WI38 (cell line): Measurements from ENCODE around the gene CNNM3.

Experiments
- H3K4me3 ChIP-seq: 2 replicates; pipeline ENCODE4 v1.5.1; 2011; ENCODE audit warnings: low read depth, mild to moderate bottlenecking, control low read depth, low read length
- TF ChIP-seq, protein P1 (sequence below): IDR thresholded peaks from 2 replicates; pipeline ENCODE4 v1.5.1; 2012; ENCODE audit warnings: low read depth, mild to moderate bottlenecking, control low read depth, low read length

CNNM3 gene

DNA sequence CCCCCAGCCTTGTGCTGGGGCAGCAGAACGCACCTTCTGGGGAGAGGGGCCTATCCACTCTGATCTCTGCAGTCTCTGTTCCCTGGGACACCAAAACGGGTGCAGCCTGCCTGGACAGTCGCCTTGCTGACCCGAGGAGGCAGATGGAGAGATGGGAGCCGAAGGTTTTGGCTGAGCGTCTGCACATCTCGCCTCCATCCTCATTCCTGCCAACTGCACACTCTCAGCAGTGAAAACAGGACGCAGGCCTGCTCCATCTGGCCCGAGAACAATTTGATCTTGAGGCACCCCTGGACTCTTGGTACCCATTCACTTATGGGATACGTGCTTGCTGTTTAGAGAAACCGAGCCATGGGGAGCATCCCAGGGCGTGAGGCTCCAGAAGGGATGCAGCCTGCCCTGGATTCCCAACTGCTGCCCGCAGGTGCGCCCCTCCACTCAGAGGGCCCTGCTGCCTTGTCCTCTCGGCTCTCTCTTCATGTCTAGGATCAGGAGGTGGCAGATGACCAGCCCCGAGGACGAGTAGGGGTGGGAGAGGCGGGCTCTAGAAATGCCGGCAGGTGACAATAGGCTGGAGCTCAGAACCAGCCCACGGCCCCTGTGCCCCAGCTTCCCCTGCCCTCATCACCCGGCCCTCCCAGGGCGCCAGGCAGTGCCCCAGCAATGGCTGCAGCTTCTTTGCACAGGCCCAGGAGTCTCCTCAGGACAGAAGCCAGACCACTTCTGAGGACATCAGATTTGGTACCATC lies 62.9 kb downstream of the CNNM3 start:
- TF ChIP-seq, protein P1, sequence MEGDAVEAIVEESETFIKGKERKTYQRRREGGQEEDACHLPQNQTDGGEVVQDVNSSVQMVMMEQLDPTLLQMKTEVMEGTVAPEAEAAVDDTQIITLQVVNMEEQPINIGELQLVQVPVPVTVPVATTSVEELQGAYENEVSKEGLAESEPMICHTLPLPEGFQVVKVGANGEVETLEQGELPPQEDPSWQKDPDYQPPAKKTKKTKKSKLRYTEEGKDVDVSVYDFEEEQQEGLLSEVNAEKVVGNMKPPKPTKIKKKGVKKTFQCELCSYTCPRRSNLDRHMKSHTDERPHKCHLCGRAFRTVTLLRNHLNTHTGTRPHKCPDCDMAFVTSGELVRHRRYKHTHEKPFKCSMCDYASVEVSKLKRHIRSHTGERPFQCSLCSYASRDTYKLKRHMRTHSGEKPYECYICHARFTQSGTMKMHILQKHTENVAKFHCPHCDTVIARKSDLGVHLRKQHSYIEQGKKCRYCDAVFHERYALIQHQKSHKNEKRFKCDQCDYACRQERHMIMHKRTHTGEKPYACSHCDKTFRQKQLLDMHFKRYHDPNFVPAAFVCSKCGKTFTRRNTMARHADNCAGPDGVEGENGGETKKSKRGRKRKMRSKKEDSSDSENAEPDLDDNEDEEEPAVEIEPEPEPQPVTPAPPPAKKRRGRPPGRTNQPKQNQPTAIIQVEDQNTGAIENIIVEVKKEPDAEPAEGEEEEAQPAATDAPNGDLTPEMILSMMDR: no peak
- H3K4me3 ChIP-seq: no peak overlapping the region

DNA sequence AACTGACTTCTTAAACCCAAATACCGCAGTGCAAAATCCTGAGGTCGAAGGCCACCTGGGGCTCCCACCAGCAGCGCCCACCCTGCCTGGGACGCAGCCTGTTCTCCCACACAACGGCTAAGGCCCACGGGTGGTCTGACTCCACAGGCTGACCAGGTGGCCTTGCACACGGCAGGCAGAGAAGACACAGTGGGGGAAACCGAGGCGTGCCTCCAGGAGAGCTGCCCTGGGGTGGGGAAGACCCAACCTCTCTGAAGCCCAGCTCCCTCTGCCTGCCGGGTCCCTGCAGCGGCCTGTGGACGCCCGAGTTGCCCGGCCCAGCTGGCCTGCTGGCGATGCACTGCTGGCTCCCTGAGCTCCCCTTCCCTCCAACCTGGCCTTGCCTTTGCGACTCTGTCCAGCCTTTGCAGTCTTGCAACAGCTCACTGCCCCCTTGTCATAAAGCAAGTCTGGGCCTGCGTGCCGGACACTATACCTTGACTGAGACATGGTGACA lies 63.5 kb downstream of the CNNM3 start:
- H3K4me3 ChIP-seq: no peak overlapping the region
- TF ChIP-seq, protein P1: no peak

DNA sequence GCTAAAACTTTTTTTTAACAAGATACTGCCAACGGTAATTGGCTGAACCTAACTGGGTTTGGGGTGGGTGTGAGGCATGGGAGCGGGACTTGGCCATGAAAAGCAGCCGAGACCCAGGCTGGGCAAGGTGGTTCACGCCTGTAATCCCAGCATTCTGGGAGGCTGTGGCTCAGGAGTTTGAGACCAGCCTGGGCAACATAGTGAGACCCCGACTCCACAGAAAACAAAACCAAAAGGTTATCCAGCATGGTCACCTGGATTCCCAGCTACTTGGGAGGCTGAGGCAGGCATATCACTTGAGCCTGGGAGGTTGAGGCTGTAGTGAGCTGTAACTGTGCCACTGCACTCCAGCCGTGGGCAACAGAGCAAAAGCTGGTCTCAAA lies 64.8 kb downstream of the CNNM3 start:
- H3K4me3 ChIP-seq: no peak overlapping the region
- TF ChIP-seq, protein P1: no peak

DNA sequence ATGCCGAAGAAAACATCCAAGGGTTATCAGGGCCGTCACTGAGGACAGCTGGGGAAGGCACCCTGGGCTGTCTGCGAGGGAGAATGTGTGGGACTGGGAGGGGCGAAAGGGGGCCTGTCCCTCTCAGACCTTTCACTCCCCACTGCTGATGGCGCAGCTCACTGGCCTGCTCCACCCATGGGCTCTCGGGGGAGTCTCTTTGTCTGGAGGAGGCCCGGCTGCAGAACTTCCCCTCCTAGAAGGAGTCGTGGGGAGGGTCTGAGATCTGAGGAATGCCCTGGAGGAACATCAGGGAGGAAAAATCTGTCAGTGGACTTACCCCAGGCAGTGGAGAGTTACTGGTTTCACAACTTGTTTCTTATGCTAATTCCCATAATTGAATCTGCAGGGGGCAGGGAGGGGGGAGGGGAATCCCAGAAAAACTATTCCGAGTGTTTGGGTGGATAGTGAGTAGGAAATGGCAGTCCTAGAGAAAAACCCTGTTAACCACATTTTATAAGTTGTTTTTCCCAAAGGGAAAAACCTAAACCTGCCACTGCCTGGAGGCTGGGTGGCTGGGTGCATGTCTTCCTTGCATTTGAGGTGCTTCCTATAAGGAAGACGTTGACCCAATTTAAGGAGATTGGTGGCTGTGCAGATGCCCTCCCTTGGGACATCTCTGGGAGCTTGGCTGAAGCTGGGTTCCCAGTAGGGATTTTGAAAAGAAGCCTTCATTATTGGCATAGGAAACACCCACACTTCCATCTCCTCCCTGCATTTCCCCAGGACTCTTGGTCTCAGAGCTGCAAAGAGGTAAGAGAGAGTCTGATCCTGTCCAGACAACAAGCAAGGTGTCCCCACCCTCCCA lies 65.5 kb downstream of the CNNM3 start:
- TF ChIP-seq, protein P1: no peak
- no peak overlapping the region for H3K4me3 ChIP-seq

DNA sequence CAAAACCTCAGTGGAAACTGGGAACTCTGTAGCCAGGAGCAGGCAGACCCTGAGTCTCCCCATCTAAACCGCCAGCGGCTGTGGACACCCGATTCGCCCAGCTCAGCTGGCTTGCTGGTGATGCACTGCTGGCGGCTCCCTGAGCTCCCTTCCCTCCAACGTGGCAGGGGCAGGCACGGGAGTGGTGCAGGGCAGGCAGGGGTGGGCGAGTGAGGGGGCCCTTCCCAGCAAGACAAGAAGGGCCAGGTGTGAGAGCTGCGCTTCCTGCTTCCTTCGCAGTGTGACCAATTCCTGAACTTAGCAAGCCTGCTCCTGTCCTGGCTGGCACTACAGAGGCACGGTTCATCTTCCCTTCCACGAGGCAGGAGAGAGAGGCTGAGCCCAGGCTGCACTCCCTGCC lies 66.2 kb downstream of the CNNM3 start:
- no peak overlapping the region for H3K4me3 ChIP-seq
- TF ChIP-seq, protein P1: no peak

DNA sequence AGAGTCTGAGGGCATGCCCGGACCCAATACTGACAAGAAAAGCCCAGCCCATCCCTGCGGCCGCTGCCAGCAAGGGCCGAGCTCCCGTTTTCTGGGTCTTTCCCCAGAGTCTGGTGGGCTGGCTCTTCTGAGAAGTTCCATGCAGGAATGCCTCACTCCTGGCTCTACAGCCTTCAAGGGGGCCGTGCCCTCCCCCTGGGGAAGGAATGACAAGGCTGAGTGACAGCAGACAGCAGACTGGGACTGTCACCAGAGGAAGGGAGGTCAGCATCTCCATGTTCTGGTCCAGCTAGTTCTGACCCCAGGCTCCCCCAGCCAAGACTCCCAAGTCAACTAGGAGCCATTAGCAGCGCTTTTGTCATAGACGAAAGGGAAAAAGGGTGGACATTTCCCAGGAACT lies 66.8 kb downstream of the CNNM3 start:
- TF ChIP-seq, protein P1: no peak
- no peak overlapping the region for H3K4me3 ChIP-seq

DNA sequence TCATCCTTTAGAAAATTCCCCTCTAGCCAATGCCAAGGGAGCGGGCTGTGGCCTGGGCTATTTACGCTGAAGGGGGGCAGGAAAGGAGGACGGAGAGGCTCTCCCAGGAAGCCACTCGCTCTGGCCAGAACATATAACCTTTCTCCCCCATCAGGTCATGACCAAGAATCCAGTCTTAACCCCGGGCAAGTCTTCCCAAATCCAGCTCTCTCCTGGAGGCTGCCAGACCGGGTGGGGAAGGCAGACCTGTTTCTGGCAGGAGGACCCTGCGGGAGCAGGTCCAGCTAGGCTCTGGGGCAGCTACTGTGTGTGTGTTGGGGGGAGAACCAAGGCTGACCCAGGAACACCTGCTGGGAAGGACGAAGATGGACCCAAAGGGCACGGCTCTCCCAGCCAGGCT lies 67.2 kb downstream of the CNNM3 start:
- TF ChIP-seq, protein P1: no peak
- no peak overlapping the region for H3K4me3 ChIP-seq
